ENCODE measurements around the gene ZNF407.
A peak's percentile ranks its signal among the peaks of the same experiment; 100 is the strongest.
"Not testable (repeated sequence)": the region's sequence is repeated elsewhere in the genome, so short reads cannot be mapped to it uniquely, and the experiment has no call there.

The ZNF407 gene

GRCh38 chr18:75101916-75102315 is 504.2 kb downstream of the ZNF407 start:
- ChIA-PET CTCF (no interaction called here), POLR2A (interaction anchor here (0.6 kb wide), 1 partner anchor 42 kb away, joined by 5 read pairs; no protein-coding TSS in a partner anchor)
- DNase-seq (ENCODE audit: extremely low spot score) = no peak
- no peak for TF ChIP-seq CTCF (IDR thresholded peaks at IDR 0.05; ENCODE audit: control extremely low read depth, extremely low read depth, low read depth, missing control alignments)

GRCh38 chr18:75104029-75104428 is 506.4 kb downstream of the ZNF407 start:
- DNase-seq (ENCODE audit: extremely low spot score); POLR2A ChIA-PET; CTCF ChIA-PET: not testable (repeated sequence)

GRCh38 chr18:75104483-75104882 is 506.8 kb downstream of the ZNF407 start:
- no peak for DNase-seq (ENCODE audit: extremely low spot score)
- no peak for TF ChIP-seq CTCF (IDR thresholded peaks at IDR 0.05; ENCODE audit: control extremely low read depth, extremely low read depth, low read depth, missing control alignments)
- POLR2A ChIA-PET = no interaction called here
- CTCF ChIA-PET = no interaction called here

GRCh38 chr18:75105551-75106254 is 508.0 kb downstream of the ZNF407 start:
- no peak for DNase-seq (ENCODE audit: extremely low spot score)
- TF ChIP-seq CTCF (IDR thresholded peaks at IDR 0.05; ENCODE audit: control extremely low read depth, extremely low read depth, low read depth, missing control alignments) = no peak
- POLR2A ChIA-PET = no interaction called here
- CTCF ChIA-PET = no interaction called here

- POLR2A ChIA-PET = no interaction called here
Observed at GRCh38 chr18:75106746-75107145, 509.1 kb downstream of the ZNF407 start.

GRCh38 chr18:75107196-75107930 is 509.7 kb downstream of the ZNF407 start:
- CTCF ChIA-PET = no interaction called here
- POLR2A ChIA-PET = no interaction called here
- DNase-seq (ENCODE audit: extremely low spot score) = peak; percentile 10
- no peak for TF ChIP-seq CTCF (IDR thresholded peaks at IDR 0.05; ENCODE audit: control extremely low read depth, extremely low read depth, low read depth, missing control alignments)

More at GRCh38 chr18:75106746-75107145, 509.1 kb downstream of the ZNF407 start:
- CTCF ChIA-PET = no interaction called here
- no peak for TF ChIP-seq CTCF (IDR thresholded peaks at IDR 0.05; ENCODE audit: control extremely low read depth, extremely low read depth, low read depth, missing control alignments)
- no peak for DNase-seq (ENCODE audit: extremely low spot score)

GRCh38 chr18:75107931-75108276 is 510.2 kb downstream of the ZNF407 start:
- CTCF ChIA-PET = no interaction called here
- POLR2A ChIA-PET = no interaction called here
- DNase-seq (ENCODE audit: extremely low spot score) = no peak
- TF ChIP-seq CTCF (IDR thresholded peaks at IDR 0.05; ENCODE audit: control extremely low read depth, extremely low read depth, low read depth, missing control alignments) = no peak

Measured in GM10248 (cell line).